Body of pancreas (tissue), 4 donors: Measurements from ENCODE around the gene HNRNPCL4.
"Not testable (repeated sequence)": the region's sequence is repeated elsewhere in the genome, so short reads cannot be mapped to it uniquely, and the experiment has no call there.

Experiments
- POLR2A ChIP-seq, 3 donors: fragments of 450-650 bp; IDR thresholded peaks; one replicate each; pipeline ENCODE4 v1.6.1; 2016; ENCODE audit warnings: antibody characterized with exemption in 3 of 3, mild to moderate bottlenecking in 2 of 3
- TF ChIP-seq, protein P1 (sequence below), 7 experiments: fragments of 450-650 bp in 4 of 7; fragments of 200-600 bp in 3 of 7; sonication (generic) in 3 of 7; IDR thresholded peaks; one replicate each; pipeline ENCODE4 v1.5.1; 2016 to 2019; ENCODE audit warnings: antibody characterized with exemption in 7 of 7

DNA sequence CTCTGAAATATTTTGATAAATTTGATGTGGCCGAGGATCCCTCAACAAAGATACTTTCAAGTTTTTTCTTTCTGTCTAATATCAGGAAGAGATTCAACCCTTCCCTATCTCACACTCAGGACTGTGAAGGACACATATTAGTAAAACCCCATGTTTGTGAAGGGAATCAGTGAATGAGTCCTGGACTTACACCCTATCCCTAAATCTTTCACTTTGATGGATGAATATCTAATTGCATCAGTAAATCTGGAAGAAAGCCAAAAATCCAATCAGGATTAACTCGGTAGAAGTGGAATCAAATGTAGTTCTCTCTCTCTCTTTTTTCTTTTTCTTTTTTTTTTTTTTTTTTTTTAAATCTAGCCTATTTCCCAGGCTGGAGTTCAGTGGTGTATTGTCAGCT lies 6.1 kb upstream of the HNRNPCL4 start, which contains the start of gene PRAMEF9:
- TF ChIP-seq, protein P1, sequence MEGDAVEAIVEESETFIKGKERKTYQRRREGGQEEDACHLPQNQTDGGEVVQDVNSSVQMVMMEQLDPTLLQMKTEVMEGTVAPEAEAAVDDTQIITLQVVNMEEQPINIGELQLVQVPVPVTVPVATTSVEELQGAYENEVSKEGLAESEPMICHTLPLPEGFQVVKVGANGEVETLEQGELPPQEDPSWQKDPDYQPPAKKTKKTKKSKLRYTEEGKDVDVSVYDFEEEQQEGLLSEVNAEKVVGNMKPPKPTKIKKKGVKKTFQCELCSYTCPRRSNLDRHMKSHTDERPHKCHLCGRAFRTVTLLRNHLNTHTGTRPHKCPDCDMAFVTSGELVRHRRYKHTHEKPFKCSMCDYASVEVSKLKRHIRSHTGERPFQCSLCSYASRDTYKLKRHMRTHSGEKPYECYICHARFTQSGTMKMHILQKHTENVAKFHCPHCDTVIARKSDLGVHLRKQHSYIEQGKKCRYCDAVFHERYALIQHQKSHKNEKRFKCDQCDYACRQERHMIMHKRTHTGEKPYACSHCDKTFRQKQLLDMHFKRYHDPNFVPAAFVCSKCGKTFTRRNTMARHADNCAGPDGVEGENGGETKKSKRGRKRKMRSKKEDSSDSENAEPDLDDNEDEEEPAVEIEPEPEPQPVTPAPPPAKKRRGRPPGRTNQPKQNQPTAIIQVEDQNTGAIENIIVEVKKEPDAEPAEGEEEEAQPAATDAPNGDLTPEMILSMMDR (IDR thresholded peaks at IDR 0.05), result not testable (repeated sequence)
- TF ChIP-seq POLR2A (IDR thresholded peaks at IDR 0.05), result not testable (repeated sequence)
